Thoracic aorta (tissue), 2 donors: ENCODE results near the gene NHEJ1. TPM values are rescaled to one million over a fixed set of nuclear protein-coding genes. Genes with fewer than 3 reads are reported as not detected.

Experiments used
- ATAC-seq: fragments of 150-250 bp; one replicate; pipeline ENCODE4 v1.8.0; 2017; ENCODE audit warnings: low read depth; ENCODE audit not compliant: insufficient number of reproducible peaks, low FRiP score
- DNase-seq: peaks from one replicate; pipeline ENCODE4 v3.0.0-alpha.2; 2020; ENCODE audit warnings: low spot score
- H3K27ac ChIP-seq, 2 donors: fragments of 200-600 bp; sonication (generic); 1 replicate in 1 of 2; 2 replicates in 1 of 2; pipeline ENCODE4 v1.5.1; 2016; ENCODE audit warnings: mild to moderate bottlenecking in 2 of 2, moderate library complexity in 2 of 2
- H3K27me3 ChIP-seq: fragments of 200-600 bp; sonication (generic); replicated peaks from 2 replicates; pipeline ENCODE4 v1.6.0; 2016; ENCODE audit warnings: mild to moderate bottlenecking; ENCODE audit not compliant: insufficient read depth
- H3K36me3 ChIP-seq: fragments of 200-600 bp; sonication (generic); one replicate; pipeline ENCODE4 v1.5.1; 2016
- H3K4me1 ChIP-seq, 2 donors: fragments of 200-600 bp; sonication (generic); 1 replicate in 1 of 2; 2 replicates in 1 of 2; pipeline versions ENCODE4 v1.5.1 to v1.6.0; 2016; ENCODE audit warnings: low read depth in 2 of 2, mild to moderate bottlenecking in 1 of 2; ENCODE audit not compliant: control insufficient read depth in 1 of 2
- H3K4me3 ChIP-seq: fragments of 200-600 bp; sonication (generic); 2 replicates; pipeline ENCODE4 v1.5.1; 2016; ENCODE audit warnings: mild to moderate bottlenecking
- H3K9me3 ChIP-seq: fragments of 200-600 bp; sonication (generic); 2 replicates; pipeline ENCODE4 v1.5.1; 2016
- CTCF ChIP-seq: fragments of 200-600 bp; sonication (generic); IDR thresholded peaks from one replicate; pipeline ENCODE4 v1.5.1; 2019; ENCODE audit warnings: antibody characterized with exemption
- total RNA-seq, 2 donors: library from RNA; depleted of rRNA; stranded (reverse); fragments of >200 nt; gene quantifications; one replicate each; pipeline versions ENCODE4 v1.1.0 to v1.2.3, GENCODE V29; 2016

The NHEJ1 gene
- total RNA-seq, 2 donors from 2014 or later, result 10.3 to 14.5 TPM

- no peak for TF ChIP-seq CTCF
- Histone ChIP-seq H3K9me3 (no peaks in the 10 kb centered on the region), H3K4me3 (no peak overlapping the region), H3K27ac (no peak overlapping the region), H3K36me3 (no peaks in the 10 kb centered on the region), H3K4me1 (no peaks in the 10 kb centered on the region), H3K27me3 (no peaks in the 10 kb centered on the region)
- DNase-seq, result no peak
- ATAC-seq, result no peak
Observed at GRCh38 chr2:219165058-219165911, 4.7 kb upstream of the NHEJ1 start.

- no peaks in the 10 kb centered on the region for H3K27me3 ChIP-seq
- H3K4me1 ChIP-seq, result peaks cover 4 to 5% of the 10 kb centered on the region in 2 donors
- H3K9me3 ChIP-seq, result no peaks in the 10 kb centered on the region
- ATAC-seq (no peak), DNase-seq (no peak)
- no peak overlapping the region for H3K27ac ChIP-seq
- TF ChIP-seq CTCF, result no peak
- H3K36me3 ChIP-seq, result no peaks in the 10 kb centered on the region
- no peak overlapping the region for H3K4me3 ChIP-seq
Observed at GRCh38 chr2:219163156-219163555, 2.5 kb upstream of the NHEJ1 start.

GRCh38 chr2:219161097-219161496 lies 482 bp upstream of the NHEJ1 start:
- ATAC-seq (no peak), DNase-seq (no peak)
- Histone ChIP-seq H3K27ac (peak overlapping the region; percentile 80 to 88), H3K27me3 (no peaks in the 10 kb centered on the region), H3K9me3 (no peaks in the 10 kb centered on the region), H3K4me1 (peaks cover 4 to 5% of the 10 kb centered on the region in 2 donors), H3K4me3 (peak overlapping the region; percentile 89), H3K36me3 (no peaks in the 10 kb centered on the region)
- no peak for TF ChIP-seq CTCF

GRCh38 chr2:219159771-219160185 lies 837 bp downstream of the NHEJ1 start:
- no peaks in the 10 kb centered on the region for H3K9me3 ChIP-seq
- no peak for TF ChIP-seq CTCF
- no peaks in the 10 kb centered on the region for H3K36me3 ChIP-seq
- H3K27ac ChIP-seq, result peak overlapping the region; percentile 80 to 88
- DNase-seq (no peak), ATAC-seq (no peak)
- H3K4me3 ChIP-seq, result peak overlapping the region; percentile 89
- H3K4me1 ChIP-seq, result peaks cover 4 to 5% of the 10 kb centered on the region in 2 donors
- H3K27me3 ChIP-seq, result no peaks in the 10 kb centered on the region

GRCh38 chr2:219158586-219158985 lies 2.0 kb downstream of the NHEJ1 start:
- no peaks in the 10 kb centered on the region for H3K9me3 ChIP-seq
- no peak for ATAC-seq
- H3K27ac ChIP-seq, result no peak overlapping the region
- no peak overlapping the region for H3K4me3 ChIP-seq
- H3K4me1 ChIP-seq, result peaks cover 4 to 5% of the 10 kb centered on the region in 2 donors
- H3K27me3 ChIP-seq, result no peaks in the 10 kb centered on the region
- no peak for TF ChIP-seq CTCF
- H3K36me3 ChIP-seq, result no peaks in the 10 kb centered on the region
- DNase-seq, result no peak
